CD14-positive monocyte (primary cell): Measurements from ENCODE around the gene MYL6B. TPM values are rescaled to one million over a fixed set of nuclear protein-coding genes. Genes with fewer than 3 reads are reported as not detected.

ENCODE experiments used
- DNase-seq, 3 donors: peaks; one replicate each; pipeline ENCODE4 v3.0.0-alpha.2; 2011 to 2022
- H2AFZ ChIP-seq: 2 replicates; pipeline ENCODE4 v1.6.0; 2012; ENCODE audit warnings: mild to moderate bottlenecking, low read depth, low read length, inconsistent platforms; ENCODE audit not compliant: insufficient read depth, poor library complexity, severe bottlenecking
- H3K27ac ChIP-seq, 2 donors: 1 replicate in 1 of 2; 2 replicates in 1 of 2; pipeline ENCODE4 v1.5.1; 2012 to 2013; ENCODE audit warnings: low read length in 2 of 2, control low read depth in 1 of 2, inconsistent platforms in 1 of 2, low read depth in 1 of 2, mild to moderate bottlenecking in 1 of 2
- H3K27me3 ChIP-seq, 2 donors: one replicate each; pipeline versions ENCODE4 v1.6.0 to v1.6.1; 2011 to 2013; ENCODE audit warnings: low read length in 2 of 2; ENCODE audit not compliant: control insufficient read depth in 2 of 2, insufficient read depth in 2 of 2
- H3K36me3 ChIP-seq, 2 donors: replicated peaks in 1 of 2; 1 replicate in 1 of 2; 2 replicates in 1 of 2; pipeline versions ENCODE4 v1.5.1 to v1.6.1; 2012 to 2013; ENCODE audit warnings: low read length in 2 of 2, control low read depth in 1 of 2, inconsistent platforms in 1 of 2, mild to moderate bottlenecking in 1 of 2; ENCODE audit not compliant: insufficient read depth in 2 of 2, control insufficient read depth in 1 of 2
- H3K4me1 ChIP-seq, 2 donors: 1 replicate in 1 of 2; 2 replicates in 1 of 2; pipeline versions ENCODE4 v1.5.1 to v1.6.1; 2012 to 2013; ENCODE audit warnings: low read length in 2 of 2, control low read depth in 1 of 2, inconsistent platforms in 1 of 2, mild to moderate bottlenecking in 1 of 2, moderate library complexity in 1 of 2; ENCODE audit not compliant: insufficient read depth in 2 of 2, control insufficient read depth in 1 of 2
- H3K4me2 ChIP-seq: replicated peaks from 2 replicates; pipeline ENCODE3; 2012; ENCODE audit warnings: low read length, moderate library complexity, mild to moderate bottlenecking; ENCODE audit not compliant: poor library complexity, severe bottlenecking; ENCODE audit errors: extremely low read depth
- H3K4me3 ChIP-seq, 3 experiments: fragments of 200-600 bp in 1 of 3; sonication (generic) in 1 of 3; replicated peaks in 1 of 3; 1 replicate in 2 of 3; 2 replicates in 1 of 3; pipeline ENCODE4 v1.5.1; 2011 to 2013; ENCODE audit warnings: low read length in 3 of 3, mild to moderate bottlenecking in 3 of 3, control low read depth in 2 of 3, low read depth in 2 of 3, inconsistent platforms in 1 of 3, moderate library complexity in 1 of 3
- H3K79me2 ChIP-seq: 2 replicates; pipeline ENCODE4 v1.6.0; 2012; ENCODE audit warnings: mild to moderate bottlenecking, control low read depth, inconsistent platforms, low read length, moderate library complexity; ENCODE audit not compliant: insufficient read depth
- H3K9ac ChIP-seq: 2 replicates; pipeline ENCODE4 v1.6.0; 2017; ENCODE audit warnings: low read length, mild to moderate bottlenecking; ENCODE audit not compliant: insufficient read depth, poor library complexity, severe bottlenecking
- H3K9me3 ChIP-seq, 2 donors: replicated peaks in 1 of 2; 1 replicate in 1 of 2; 2 replicates in 1 of 2; pipeline versions ENCODE4 v1.5.1 to v1.6.1; 2012 to 2013; ENCODE audit warnings: low read length in 2 of 2, control low read depth in 1 of 2; ENCODE audit not compliant: control insufficient read depth in 1 of 2, insufficient read depth in 1 of 2
- H4K20me1 ChIP-seq: 2 replicates; pipeline ENCODE4 v1.6.0; 2012; ENCODE audit warnings: mild to moderate bottlenecking, low read length, control low read depth, moderate library complexity; ENCODE audit not compliant: insufficient read depth
- H3K27ac Mint-ChIP-seq, 7 donors: one replicate each; pipeline ENCODE4 v1.8.0; 2020; ENCODE audit warnings: mild to moderate bottlenecking in 7 of 7, mixed read lengths in 7 of 7, moderate library complexity in 6 of 7, inconsistent platforms in 2 of 7
- H3K27me3 Mint-ChIP-seq, 3 donors: one replicate each; pipeline ENCODE4 v1.8.0; 2021 to 2022; ENCODE audit warnings: low read depth in 3 of 3, mild to moderate bottlenecking in 3 of 3, mixed read lengths in 3 of 3, moderate library complexity in 3 of 3, inconsistent platforms in 1 of 3
- H3K36me3 Mint-ChIP-seq, 2 donors: one replicate each; pipeline ENCODE4 v1.8.0; 2020; ENCODE audit warnings: mixed read lengths in 2 of 2, inconsistent platforms in 1 of 2, mild to moderate bottlenecking in 1 of 2
- H3K4me1 Mint-ChIP-seq: one replicate; pipeline ENCODE4 v1.8.0; 2020; ENCODE audit warnings: mild to moderate bottlenecking, mixed read lengths
- H3K4me3 Mint-ChIP-seq, 2 donors: one replicate each; pipeline ENCODE4 v1.8.0; 2020; ENCODE audit warnings: mild to moderate bottlenecking in 2 of 2, mixed read lengths in 2 of 2, moderate library complexity in 1 of 2
- H3K9me3 Mint-ChIP-seq, 7 donors: one replicate each; pipeline ENCODE4 v1.8.0; 2020 to 2022; ENCODE audit warnings: mixed read lengths in 7 of 7, mild to moderate bottlenecking in 6 of 7, moderate library complexity in 6 of 7, inconsistent platforms in 2 of 7
- WGBS: methylation state at CpG from one replicate; pipeline ENCODE4 v1.1.5; 2013; ENCODE audit warnings: missing lambda C conversion rate; ENCODE audit not compliant: insufficient coverage; 5-methylcytosine and 5-hydroxymethylcytosine counted together
- intact Hi-C, 2 donors: fragments of 100-400 bp; cut with micrococcal nuclease; formaldehyde crosslinking; loops; one replicate each; pipeline versions ENCODE4 v1.15.0 to v1.15.1; 2023
- polyA plus RNA-seq, 3 donors: library from polyadenylated mRNA; depleted of rRNA in 1 of 3; unstranded in 2 of 3; stranded (reverse) in 1 of 3; fragments of 300-500 nt in 2 of 3; fragments of >200 nt in 1 of 3; fragmentation: Illumina TruSeq in 2 of 3; gene quantifications; 1 replicate in 2 of 3; 2 replicates in 1 of 3; pipeline ENCODE4 v1.2.3, GENCODE V29; 2012 to 2021
- TF ChIP-seq, protein P1 (sequence below): fragments of 200-600 bp; IDR thresholded peaks from one replicate; pipeline ENCODE4 v1.8.0; 2022; ENCODE audit warnings: antibody characterized with exemption, mild to moderate bottlenecking

The MYL6B gene
- polyA plus RNA-seq, 3 donors = 2.7 to 4.3 (median 4.1) TPM

- no peak overlapping the region for H2AFZ ChIP-seq
- H3K27ac Mint-ChIP-seq = peak overlapping the region; percentile 84 to 94 (median 93)
- peak overlapping the region; percentile 21 to 99 (median 25) for H3K4me3 ChIP-seq
Measured at GRCh38 chr12:56127485-56127887, 24.9 kb upstream of the MYL6B start.

GRCh38 chr12:56127888-56128669 lies 24.3 kb upstream of the MYL6B start, which contains the start of gene ESYT1:
Gene ESYT1 (plus strand): TSS chr12:56128267. CDS start chr12:56128320, 53 bp downstream.
- Histone ChIP-seq H3K27ac (peak within 1 kb of the TSS; percentile 54 to 78), H3K79me2 (peaks cover 51% of the 10 kb centered on the region), H4K20me1 (peaks cover under 1% of the 10 kb centered on the region), H3K9me3 (no peaks in the 10 kb centered on the region), H2AFZ (peak within 1 kb of the TSS; percentile 84), H3K4me2 (peak within 1 kb of the TSS; percentile 99), H3K27me3 (no peaks in the 10 kb centered on the region), H3K9ac (peak within 1 kb of the TSS; percentile 68), H3K4me1 (peaks cover 55 to 68% of the 10 kb centered on the region in 2 donors), H3K4me3 (peak within 1 kb of the TSS; percentile 60 to 99 (median 94)), H3K36me3 (peaks cover 25 to 29% of the 10 kb centered on the region in 2 donors)
- DNase-seq = peak; percentile 99
- WGBS = 0% methylated on average over 42 of the region's 49 CpGs
- Mint-ChIP-seq H3K27me3 (peaks cover 0 to 6% (median 1%) of the 10 kb centered on the region in 3 donors), H3K9me3 (peaks cover 0 to 4% (median 0%) of the 10 kb centered on the region in 7 donors), H3K4me3 (peak within 1 kb of the TSS; percentile 95 to 98), H3K36me3 (peaks cover 32 to 39% of the 10 kb centered on the region in 2 donors), H3K4me1 (peaks cover 59% of the 10 kb centered on the region), H3K27ac (peak within 1 kb of the TSS; percentile 84 to 94 (median 93))
- TF ChIP-seq, protein P1, sequence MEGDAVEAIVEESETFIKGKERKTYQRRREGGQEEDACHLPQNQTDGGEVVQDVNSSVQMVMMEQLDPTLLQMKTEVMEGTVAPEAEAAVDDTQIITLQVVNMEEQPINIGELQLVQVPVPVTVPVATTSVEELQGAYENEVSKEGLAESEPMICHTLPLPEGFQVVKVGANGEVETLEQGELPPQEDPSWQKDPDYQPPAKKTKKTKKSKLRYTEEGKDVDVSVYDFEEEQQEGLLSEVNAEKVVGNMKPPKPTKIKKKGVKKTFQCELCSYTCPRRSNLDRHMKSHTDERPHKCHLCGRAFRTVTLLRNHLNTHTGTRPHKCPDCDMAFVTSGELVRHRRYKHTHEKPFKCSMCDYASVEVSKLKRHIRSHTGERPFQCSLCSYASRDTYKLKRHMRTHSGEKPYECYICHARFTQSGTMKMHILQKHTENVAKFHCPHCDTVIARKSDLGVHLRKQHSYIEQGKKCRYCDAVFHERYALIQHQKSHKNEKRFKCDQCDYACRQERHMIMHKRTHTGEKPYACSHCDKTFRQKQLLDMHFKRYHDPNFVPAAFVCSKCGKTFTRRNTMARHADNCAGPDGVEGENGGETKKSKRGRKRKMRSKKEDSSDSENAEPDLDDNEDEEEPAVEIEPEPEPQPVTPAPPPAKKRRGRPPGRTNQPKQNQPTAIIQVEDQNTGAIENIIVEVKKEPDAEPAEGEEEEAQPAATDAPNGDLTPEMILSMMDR = no peak
- intact Hi-C loops = loop anchor here (2.0 to 10.0 kb wide), 6 partner anchors 23 to 337 kb away; partner anchors contain the start of genes SPRYD4 (in 2 of the 2), MYL6 (in 1 of the 2), NABP2 (in 1 of the 2) and RNF41 (in 1 of the 2)

More at GRCh38 chr12:56127485-56127887, 24.9 kb upstream of the MYL6B start:
- Mint-ChIP-seq H3K27me3 (peaks cover 0 to 6% (median 1%) of the 10 kb centered on the region in 3 donors), H3K9me3 (peaks cover 0 to 4% (median 0%) of the 10 kb centered on the region in 7 donors), H3K36me3 (peaks cover 28 to 34% of the 10 kb centered on the region in 2 donors), H3K4me3 (peak overlapping the region; percentile 95 to 98), H3K4me1 (peaks cover 65% of the 10 kb centered on the region)
- no peaks in the 10 kb centered on the region for H3K27me3 ChIP-seq
- H3K27ac ChIP-seq = peak overlapping the region; percentile 54 to 73
- peaks cover 57% of the 10 kb centered on the region for H3K79me2 ChIP-seq
- intact Hi-C loops = loop anchor here (2.0 to 10.0 kb wide), 5 partner anchors 31 to 337 kb away; partner anchors contain the start of genes SPRYD4 (in 2 of the 2), MYL6 (in 1 of the 2), NABP2 (in 1 of the 2) and RNF41 (in 1 of the 2)
- peaks cover 5% of the 10 kb centered on the region for H4K20me1 ChIP-seq
- H3K36me3 ChIP-seq = peaks cover 20 to 28% of the 10 kb centered on the region in 2 donors
- DNase-seq = no peak
- no peaks in the 10 kb centered on the region for H3K9me3 ChIP-seq
- peaks cover 55 to 72% of the 10 kb centered on the region in 2 donors for H3K4me1 ChIP-seq
- peak overlapping the region; percentile 99 for H3K4me2 ChIP-seq
- TF ChIP-seq, protein P1 = no peak
- 0% methylated on average over 2 of the region's 8 CpGs for WGBS
- H3K9ac ChIP-seq = no peak overlapping the region
